Hepatocyte (in vitro differentiated cells): ENCODE measurements around the gene FRMD4B. TPM values are rescaled to one million over a fixed set of nuclear protein-coding genes. Genes with fewer than 3 reads are reported as not detected.
A peak's percentile ranks its signal among the peaks of the same experiment; 100 is the strongest.

Experiments
- DNase-seq: peaks from one replicate; pipeline ENCODE4 v3.0.0-alpha.2; 2016; ENCODE audit warnings: low spot score
- H2AFZ ChIP-seq: fragments of 200-600 bp; sonication (generic); 2 replicates; pipeline ENCODE4 v1.6.0; 2016; ENCODE audit warnings: antibody characterized with exemption, mild to moderate bottlenecking
- H3K27ac ChIP-seq: fragments of 200-600 bp; sonication (generic); 2 replicates; pipeline ENCODE4 v1.5.1; 2016; ENCODE audit warnings: mild to moderate bottlenecking
- H3K27me3 ChIP-seq: fragments of 200-600 bp; sonication (generic); 2 replicates; pipeline ENCODE4 v1.6.1; 2016
- H3K36me3 ChIP-seq: fragments of 200-600 bp; sonication (generic); replicated peaks from 2 replicates; pipeline ENCODE4 v1.5.1; 2016; ENCODE audit warnings: low read depth; ENCODE audit not compliant: insufficient read depth
- H3K4me1 ChIP-seq: fragments of 200-600 bp; sonication (generic); 2 replicates; pipeline ENCODE4 v1.5.1; 2016; ENCODE audit warnings: mild to moderate bottlenecking, moderate library complexity; ENCODE audit not compliant: insufficient read depth
- H3K4me2 ChIP-seq: fragments of 200-600 bp; sonication (generic); 2 replicates; pipeline ENCODE4 v1.6.0; 2016
- H3K4me3 ChIP-seq: fragments of 200-600 bp; sonication (generic); 2 replicates; pipeline ENCODE4 v1.5.1; 2016; ENCODE audit warnings: mild to moderate bottlenecking
- H3K79me2 ChIP-seq: fragments of 200-600 bp; sonication (generic); 2 replicates; pipeline ENCODE4 v1.6.0; 2017; ENCODE audit warnings: mild to moderate bottlenecking
- H3K9me2 ChIP-seq: fragments of 200-600 bp; sonication (generic); replicated peaks from 2 replicates; pipeline ENCODE4 v1.6.0; 2017; ENCODE audit warnings: mild to moderate bottlenecking; ENCODE audit not compliant: insufficient read depth
- H3K9me3 ChIP-seq: fragments of 200-600 bp; sonication (generic); 2 replicates; pipeline ENCODE4 v1.5.1; 2016; ENCODE audit warnings: low read depth, mild to moderate bottlenecking
- H4K20me1 ChIP-seq: fragments of 200-600 bp; sonication (generic); 2 replicates; pipeline ENCODE4 v1.6.0; 2016; ENCODE audit warnings: mild to moderate bottlenecking; ENCODE audit not compliant: insufficient read depth, poor library complexity, severe bottlenecking
- CTCF ChIP-seq: fragments of 200-600 bp; sonication (generic); IDR thresholded peaks from 2 replicates; pipeline ENCODE4 v1.5.1; 2016; ENCODE audit warnings: antibody characterized with exemption, mild to moderate bottlenecking; ENCODE audit not compliant: poor library complexity
- EZH2 ChIP-seq: fragments of 200-600 bp; sonication (generic); IDR thresholded peaks from 2 replicates; pipeline ENCODE4 v1.6.1; 2016; ENCODE audit warnings: antibody characterized with exemption, mild to moderate bottlenecking, borderline replicate concordance
- EZH2phosphoT487 ChIP-seq: fragments of 200-600 bp; sonication (generic); IDR thresholded peaks from one replicate; pipeline ENCODE4 v1.6.1; 2018; ENCODE audit warnings: antibody characterized with exemption, mild to moderate bottlenecking, low read depth, moderate library complexity; ENCODE audit not compliant: unreplicated experiment, severe bottlenecking
- WGBS: methylation state at CpG from one replicate; pipeline ENCODE4 v1.1.6; 2016; ENCODE audit warnings: low lambda C conversion rate; ENCODE audit errors: missing lambda C conversion rate; 5-methylcytosine and 5-hydroxymethylcytosine counted together
- polyA plus RNA-seq: library from polyadenylated mRNA; unstranded; fragments of >200 nt; fragmentation: Nextera tagmentation; extraction: Ambion mirVana; gene quantifications from 2 replicates; pipeline ENCODE4 v1.2.1, GENCODE V29; 2016
- total RNA-seq: library from RNA; depleted of rRNA; stranded (reverse); fragments of >200 nt; gene quantifications from 2 replicates; pipeline ENCODE4 v1.2.3, GENCODE V29; 2014

FRMD4B gene
- total and polyA plus RNA-seq, 2 experiments from 2014 or later, result 10.8 to 28.1 TPM

- no peaks in the 10 kb centered on the region for H3K9me3 ChIP-seq
- no peaks in the 10 kb centered on the region for H3K9me2 ChIP-seq
- H3K4me2 ChIP-seq, result no peak overlapping the region
- no peak overlapping the region for H2AFZ ChIP-seq
- no peaks in the 10 kb centered on the region for H4K20me1 ChIP-seq
- no peak for TF ChIP-seq EZH2phosphoT487
- no peak for TF ChIP-seq EZH2
- no peak for TF ChIP-seq CTCF
- no peaks in the 10 kb centered on the region for H3K36me3 ChIP-seq
- DNase-seq, result no peak
- 78% methylated on average over 9 of the region's 9 CpGs for WGBS
- no peak overlapping the region for H3K27ac ChIP-seq
- H3K79me2 ChIP-seq, result no peaks in the 10 kb centered on the region
- H3K27me3 ChIP-seq, result no peaks in the 10 kb centered on the region
- no peak overlapping the region for H3K4me3 ChIP-seq
- H3K4me1 ChIP-seq, result no peaks in the 10 kb centered on the region
Observed at GRCh38 chr3:69413551-69414207, 27.8 kb upstream of the FRMD4B start.

- Histone ChIP-seq H3K9me3 (no peaks in the 10 kb centered on the region), H3K79me2 (no peaks in the 10 kb centered on the region), H3K9me2 (no peaks in the 10 kb centered on the region), H3K27me3 (no peaks in the 10 kb centered on the region), H3K36me3 (no peaks in the 10 kb centered on the region), H3K4me2 (no peak overlapping the region), H2AFZ (no peak overlapping the region), H3K4me3 (no peak overlapping the region), H3K27ac (no peak overlapping the region), H3K4me1 (no peaks in the 10 kb centered on the region), H4K20me1 (no peaks in the 10 kb centered on the region)
- TF ChIP-seq EZH2phosphoT487 (no peak), CTCF (no peak), EZH2 (no peak)
- DNase-seq, result no peak
- WGBS, result 62% methylated on average over 3 of the region's 3 CpGs
Observed at GRCh38 chr3:69411346-69411745, 25.5 kb upstream of the FRMD4B start.

GRCh38 chr3:69410301-69410700 is 24.4 kb upstream of the FRMD4B start:
- no peak overlapping the region for H3K4me3 ChIP-seq
- no peaks in the 10 kb centered on the region for H4K20me1 ChIP-seq
- H3K27ac ChIP-seq, result no peak overlapping the region
- H3K9me2 ChIP-seq, result no peaks in the 10 kb centered on the region
- no peak overlapping the region for H3K4me2 ChIP-seq
- peak; percentile 75 for DNase-seq
- 41% methylated on average over 8 of the region's 8 CpGs for WGBS
- no peaks in the 10 kb centered on the region for H3K9me3 ChIP-seq
- H3K79me2 ChIP-seq, result no peaks in the 10 kb centered on the region
- TF ChIP-seq CTCF (peak; percentile 85), EZH2phosphoT487 (no peak), EZH2 (no peak)
- H3K27me3 ChIP-seq, result no peaks in the 10 kb centered on the region
- H3K36me3 ChIP-seq, result no peaks in the 10 kb centered on the region
- H2AFZ ChIP-seq, result no peak overlapping the region
- no peaks in the 10 kb centered on the region for H3K4me1 ChIP-seq
